A673 (cell line): ENCODE measurements around the gene APLP2. TPM values are rescaled to one million over a fixed set of nuclear protein-coding genes. Genes with fewer than 3 reads are reported as not detected.
A peak's percentile ranks its signal among the peaks of the same experiment; 100 is the strongest.
"Not testable (repeated sequence)": the region's sequence is repeated elsewhere in the genome, so short reads cannot be mapped to it uniquely, and the experiment has no call there.

Experiments
- Bru-seq: library from RNA; stranded (reverse); fragments of 400-500 nt; gene quantifications from one replicate; lab custom pipeline; 2021; lab: Mats Ljungman, UMichigan
- BruChase-seq, 2 experiments: library from RNA; stranded (reverse); fragments of 400-500 nt; gene quantifications; one replicate each; lab custom pipeline; 2021; lab: Mats Ljungman, UMichigan
- BruUV-seq: library from RNA; stranded (reverse); fragments of 400-500 nt; replicated peaks from 2 replicates; lab custom pipeline; 2021; lab: Mats Ljungman, UMichigan
- CTCF ChIA-PET: fragments of 300-600 bp; sonication (Branson Sonifier 250); formaldehyde crosslinking; loops from one replicate; lab custom pipeline; 2022; ENCODE audit warnings: antibody characterized with exemption; lab: Charles Lee
- POLR2A ChIA-PET: fragments of 300-600 bp; sonication (Branson Sonifier 250); formaldehyde crosslinking; loops from one replicate; lab custom pipeline; 2022; ENCODE audit warnings: antibody characterized with exemption; ENCODE audit not compliant: low non-redundant PET; lab: Charles Lee
- DNase-seq: peaks from one replicate; pipeline ENCODE4 v3.0.0-alpha.2; 2015; ENCODE audit warnings: low spot score
- H3K27ac ChIP-seq: fragments of 200-600 bp; sonication (generic); 2 replicates; pipeline ENCODE4 v1.5.1; 2016; ENCODE audit warnings: mixed run types, low read depth, mild to moderate bottlenecking, mixed read lengths, antibody characterized with exemption, low read length; ENCODE audit not compliant: poor library complexity, severe bottlenecking
- H3K27me3 ChIP-seq: fragments of 200-600 bp; sonication (generic); replicated peaks from 2 replicates; pipeline ENCODE4 v1.6.1; 2017; ENCODE audit warnings: mixed run types, low read depth, mild to moderate bottlenecking, mixed read lengths, antibody characterized with exemption, low read length; ENCODE audit not compliant: insufficient read depth, poor library complexity
- H3K36me3 ChIP-seq: fragments of 200-600 bp; sonication (generic); 2 replicates; pipeline ENCODE4 v1.6.1; 2016; ENCODE audit warnings: mixed run types, mild to moderate bottlenecking, mixed read lengths, antibody characterized with exemption, low read length; ENCODE audit not compliant: insufficient read depth, poor library complexity, severe bottlenecking
- H3K4me1 ChIP-seq: fragments of 200-600 bp; sonication (generic); 2 replicates; pipeline ENCODE4 v1.6.1; 2017; ENCODE audit warnings: mixed run types, mild to moderate bottlenecking, mixed read lengths, antibody characterized with exemption, low read length; ENCODE audit not compliant: insufficient read depth, poor library complexity, severe bottlenecking
- H3K4me3 ChIP-seq: fragments of 200-600 bp; sonication (generic); 2 replicates; pipeline ENCODE4 v1.5.1; 2016; ENCODE audit warnings: low read depth, mixed run types, mild to moderate bottlenecking, mixed read lengths, low read length; ENCODE audit not compliant: poor library complexity, severe bottlenecking
- H3K9me3 ChIP-seq: fragments of 200-600 bp; sonication (generic); 2 replicates; pipeline ENCODE4 v1.6.1; 2016; ENCODE audit warnings: mixed run types, low read depth, mild to moderate bottlenecking, mixed read lengths, antibody characterized with exemption, low read length; ENCODE audit not compliant: poor library complexity, severe bottlenecking
- EZH2 ChIP-seq: fragments of 200-600 bp; sonication (generic); IDR thresholded peaks from 2 replicates; pipeline ENCODE4 v1.6.1; 2017; ENCODE audit warnings: borderline replicate concordance, low read depth, mild to moderate bottlenecking, mixed read lengths, antibody characterized with exemption, low read length; ENCODE audit not compliant: poor library complexity, severe bottlenecking
- intact Hi-C: fragments of 100-400 bp; cut with micrococcal nuclease; formaldehyde crosslinking; loops from one replicate; pipeline ENCODE4 v1.10.0; 2022; ENCODE audit not compliant: unreplicated experiment
- long read RNA-seq: library from polyadenylated mRNA; stranded (forward); transcript quantifications from one replicate; pipeline ENCODE4 v2.0.0, GENCODE V29; 2022
- total RNA-seq: library from RNA; stranded (reverse); gene quantifications from 2 replicates; pipeline ENCODE4 v1.2.3, GENCODE V29; 2021
- TF ChIP-seq, protein P1 (sequence below): fragments of 300-800, 200-600 bp; sonication (generic); conservative IDR thresholded peaks from 2 replicates; pipeline ENCODE4 v1.5.1; 2017; ENCODE audit warnings: low read depth, mild to moderate bottlenecking, antibody characterized with exemption, low read length, moderate library complexity, mixed read lengths

APLP2 gene
- total RNA-seq (175 and 181 TPM in 2 replicates), Bru-seq, nascent RNA (percentile 81 among the genes with signal in this experiment), BruChase-seq, experiment 1, labeled RNA remaining after a 2-hour chase (percentile 84 among the genes with signal in this experiment), BruChase-seq, experiment 2, labeled RNA remaining after a 6-hour chase (percentile 87 among the genes with signal in this experiment)
- long read RNA-seq, transcript APLP2-201 (18 exons, 3,727 nt) = minor isoform, 17 of 407 reads
- long read RNA-seq, transcript APLP2-203 (17 exons, 3,270 nt) = minor isoform, 84 of 407 reads
- long read RNA-seq, transcript APLP2-210 (16 exons, 2,530 nt) = major isoform, 163 of 407 reads
- long read RNA-seq, partial matches to known transcripts = 50 of 407 reads
- long read RNA-seq, other reads (novel, unspliced or antisense) = 89 of 407 reads

DNA sequence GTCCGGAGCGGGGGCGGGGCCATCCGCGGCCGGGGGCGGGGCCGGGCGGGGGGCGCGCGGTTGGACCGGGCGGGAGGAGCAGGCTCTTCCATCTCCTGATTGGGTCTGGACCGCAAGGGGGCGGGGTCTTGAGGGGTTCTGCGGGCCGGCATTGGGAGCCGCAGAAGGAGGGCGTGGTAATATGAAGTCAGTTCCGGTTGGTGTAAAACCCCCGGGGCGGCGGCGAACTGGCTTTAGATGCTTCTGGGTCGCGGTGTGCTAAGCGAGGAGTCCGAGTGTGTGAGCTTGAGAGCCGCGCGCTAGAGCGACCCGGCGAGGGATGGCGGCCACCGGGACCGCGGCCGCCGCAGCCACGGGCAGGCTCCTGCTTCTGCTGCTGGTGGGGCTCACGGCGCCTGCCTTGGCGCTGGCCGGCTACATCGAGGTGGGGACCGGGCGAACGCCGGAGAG lies at the start of gene APLP2:
Gene APLP2, plus strand, starts transcription at position 236 of the 450 bp plus-strand sequence. Its CDS starts 84 bp downstream, at position 320.
- no TSS peak for BruUV-seq

DNA sequence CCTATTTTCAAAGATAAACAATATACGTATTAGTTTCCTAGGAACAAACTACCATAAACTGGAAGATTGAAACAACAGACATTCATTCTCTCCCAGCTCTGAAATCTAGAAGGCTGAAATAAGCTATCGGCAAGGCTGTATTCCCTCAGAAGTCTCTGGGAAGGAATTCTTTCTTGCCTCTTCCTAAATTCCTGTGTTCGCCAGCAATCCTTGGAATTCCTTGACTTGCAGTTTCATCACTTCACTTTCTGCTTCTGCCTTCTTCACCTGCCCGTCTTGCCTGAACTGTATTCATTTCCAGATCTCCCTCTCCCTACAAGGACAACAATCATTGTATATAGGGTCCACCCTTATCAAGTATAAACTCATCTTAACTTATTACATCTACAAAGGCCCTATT lies 49.4 kb upstream of the APLP2 start:
- H3K27me3 ChIP-seq = no peaks in the 10 kb centered on the region
- ChIA-PET CTCF (no interaction called here), POLR2A (no interaction called here)
- no peak for DNase-seq
- H3K36me3 ChIP-seq = no peaks in the 10 kb centered on the region
- no peak overlapping the region for H3K4me3 ChIP-seq
- H3K27ac ChIP-seq = no peak overlapping the region
- no peaks in the 10 kb centered on the region for H3K9me3 ChIP-seq
- peaks cover 4% of the 10 kb centered on the region for H3K4me1 ChIP-seq
- BruUV-seq = no TSS peak
- intact Hi-C loops = no loop called here
- TF ChIP-seq, protein P1, sequence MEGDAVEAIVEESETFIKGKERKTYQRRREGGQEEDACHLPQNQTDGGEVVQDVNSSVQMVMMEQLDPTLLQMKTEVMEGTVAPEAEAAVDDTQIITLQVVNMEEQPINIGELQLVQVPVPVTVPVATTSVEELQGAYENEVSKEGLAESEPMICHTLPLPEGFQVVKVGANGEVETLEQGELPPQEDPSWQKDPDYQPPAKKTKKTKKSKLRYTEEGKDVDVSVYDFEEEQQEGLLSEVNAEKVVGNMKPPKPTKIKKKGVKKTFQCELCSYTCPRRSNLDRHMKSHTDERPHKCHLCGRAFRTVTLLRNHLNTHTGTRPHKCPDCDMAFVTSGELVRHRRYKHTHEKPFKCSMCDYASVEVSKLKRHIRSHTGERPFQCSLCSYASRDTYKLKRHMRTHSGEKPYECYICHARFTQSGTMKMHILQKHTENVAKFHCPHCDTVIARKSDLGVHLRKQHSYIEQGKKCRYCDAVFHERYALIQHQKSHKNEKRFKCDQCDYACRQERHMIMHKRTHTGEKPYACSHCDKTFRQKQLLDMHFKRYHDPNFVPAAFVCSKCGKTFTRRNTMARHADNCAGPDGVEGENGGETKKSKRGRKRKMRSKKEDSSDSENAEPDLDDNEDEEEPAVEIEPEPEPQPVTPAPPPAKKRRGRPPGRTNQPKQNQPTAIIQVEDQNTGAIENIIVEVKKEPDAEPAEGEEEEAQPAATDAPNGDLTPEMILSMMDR = no peak
- TF ChIP-seq EZH2 = no peak

More for the DNA sequence above, at the start of gene APLP2:
- H3K9me3 ChIP-seq = no peaks in the 10 kb centered on the region
- ChIA-PET POLR2A (interaction anchor here (0.7 kb wide), 1 partner anchor 734 kb away, joined by 3 read pairs; no protein-coding TSS in a partner anchor), CTCF (no interaction called here)
- H3K27me3 ChIP-seq = no peaks in the 10 kb centered on the region
- no peaks in the 10 kb centered on the region for H3K36me3 ChIP-seq
- peak within 1 kb of the TSS; percentile 78 for H3K27ac ChIP-seq
- TF ChIP-seq EZH2 = no peak
- TF ChIP-seq, protein P1 = no peak
- DNase-seq = peak; percentile 100
- peaks cover 15% of the 10 kb centered on the region for H3K4me1 ChIP-seq
- intact Hi-C loops = no loop called here
- H3K4me3 ChIP-seq = peak within 1 kb of the TSS; percentile 91

GRCh38 chr11:130021606-130022005 lies 48.1 kb upstream of the APLP2 start:
- H3K4me3 ChIP-seq, DNase-seq, H3K36me3 ChIP-seq, BruUV-seq, CTCF ChIA-PET, H3K27me3 ChIP-seq, intact Hi-C loops, H3K27ac ChIP-seq, H3K9me3 ChIP-seq, POLR2A ChIA-PET, H3K4me1 ChIP-seq: not testable (repeated sequence)
